Peyer's patch (tissue), 4 donors: Measurements from ENCODE around the gene EML4. TPM values are rescaled to one million over a fixed set of nuclear protein-coding genes. Genes with fewer than 3 reads are reported as not detected.
A peak's percentile ranks its signal among the peaks of the same experiment; 100 is the strongest.

Source experiments
- DNase-seq, 3 donors: peaks; one replicate each; pipeline ENCODE4 v3.0.0-alpha.2; 2017 to 2019
- H3K27ac ChIP-seq, 4 donors: fragments of 200-600 bp; sonication (generic); one replicate each; pipeline ENCODE4 v1.5.1; 2016 to 2019
- H3K27me3 ChIP-seq, 2 donors: fragments of 200-600 bp; sonication (generic); one replicate each; pipeline ENCODE4 v1.5.1; 2019
- H3K36me3 ChIP-seq, 3 donors: fragments of 200-600 bp; sonication (generic); one replicate each; pipeline ENCODE4 v1.5.1; 2016 to 2019
- H3K4me1 ChIP-seq, 4 donors: fragments of 200-600 bp; sonication (generic); one replicate each; pipeline ENCODE4 v1.5.1; 2016 to 2019
- H3K4me3 ChIP-seq, 4 donors: fragments of 200-600 bp; sonication (generic); 1 replicate in 3 of 4; 2 replicates in 1 of 4; pipeline ENCODE4 v1.5.1; 2016 to 2019; ENCODE audit warnings: mild to moderate bottlenecking in 1 of 4
- H3K9me3 ChIP-seq, 4 donors: fragments of 200-600 bp; sonication (generic); one replicate each; pipeline ENCODE4 v1.5.1; 2016 to 2019; ENCODE audit warnings: mild to moderate bottlenecking in 1 of 4
- CTCF ChIP-seq, 6 experiments: fragments of 450-650 bp in 4 of 6; fragments of 200-600 bp in 2 of 6; sonication (generic) in 1 of 6; IDR thresholded peaks; one replicate each; pipeline ENCODE4 v1.5.1; 2017 to 2019; ENCODE audit warnings: antibody characterized with exemption in 6 of 6, mild to moderate bottlenecking in 3 of 6, moderate library complexity in 1 of 6
- POLR2A ChIP-seq, 2 donors: fragments of 450-650 bp; IDR thresholded peaks; one replicate each; pipeline ENCODE4 v1.5.1; 2017; ENCODE audit warnings: antibody characterized with exemption in 2 of 2, mild to moderate bottlenecking in 2 of 2, moderate library complexity in 2 of 2
- total RNA-seq, 4 donors: library from RNA; depleted of rRNA; stranded (reverse); fragments of >200 nt; gene quantifications; one replicate each; pipeline ENCODE4 v1.1.0, GENCODE V29; 2016

Gene EML4
- total RNA-seq, 4 donors from 2014 or later, result 73.7 to 115 (median 84.4) TPM

GRCh38 chr2:42141687-42142546 is 27.2 kb upstream of the EML4 start:
- DNase-seq, result peak; percentile 51 to 76 (median 52)
- no peaks in the 10 kb centered on the region for H3K36me3 ChIP-seq
- H3K27ac ChIP-seq, result peak overlapping the region; percentile 8 to 62 (median 23)
- H3K4me1 ChIP-seq, result peaks cover 0 to 24% (median 2%) of the 10 kb centered on the region in 4 donors
- no peaks in the 10 kb centered on the region for H3K9me3 ChIP-seq
- H3K4me3 ChIP-seq, result peak overlapping the region in 2 of 4 donors; percentile 18 to 26
- TF ChIP-seq POLR2A (IDR thresholded peaks at IDR 0.05), result no peak
- TF ChIP-seq CTCF (IDR thresholded peaks at IDR 0.05), result no peak
- H3K27me3 ChIP-seq, result no peaks in the 10 kb centered on the region

GRCh38 chr2:42142547-42143184 is 26.5 kb upstream of the EML4 start:
- DNase-seq, result no peak

GRCh38 chr2:42147641-42148274 is 21.4 kb upstream of the EML4 start:
- Histone ChIP-seq H3K27me3 (no peaks in the 10 kb centered on the region), H3K36me3 (no peaks in the 10 kb centered on the region), H3K4me1 (no peaks in the 10 kb centered on the region), H3K4me3 (no peak overlapping the region), H3K27ac (no peak overlapping the region), H3K9me3 (no peaks in the 10 kb centered on the region)
- DNase-seq, result no peak
- no peak for TF ChIP-seq POLR2A (IDR thresholded peaks at IDR 0.05)
- no peak for TF ChIP-seq CTCF (IDR thresholded peaks at IDR 0.05)

More at GRCh38 chr2:42142547-42143184, 26.5 kb upstream of the EML4 start:
- no peaks in the 10 kb centered on the region for H3K36me3 ChIP-seq
- TF ChIP-seq POLR2A (IDR thresholded peaks at IDR 0.05) (no peak), CTCF (IDR thresholded peaks at IDR 0.05) (no peak)
- no peak overlapping the region for H3K27ac ChIP-seq
- no peaks in the 10 kb centered on the region for H3K9me3 ChIP-seq
- no peaks in the 10 kb centered on the region for H3K27me3 ChIP-seq
- no peak overlapping the region for H3K4me3 ChIP-seq
- peaks cover 0 to 17% (median 2%) of the 10 kb centered on the region in 4 donors for H3K4me1 ChIP-seq

GRCh38 chr2:42150159-42150558 is 19.0 kb upstream of the EML4 start:
- Histone ChIP-seq H3K9me3 (no peaks in the 10 kb centered on the region), H3K4me3 (no peak overlapping the region), H3K4me1 (no peaks in the 10 kb centered on the region), H3K27ac (no peak overlapping the region), H3K36me3 (no peaks in the 10 kb centered on the region), H3K27me3 (no peaks in the 10 kb centered on the region)
- TF ChIP-seq POLR2A (IDR thresholded peaks at IDR 0.05), result no peak
- no peak for TF ChIP-seq CTCF (IDR thresholded peaks at IDR 0.05)
- DNase-seq, result no peak

GRCh38 chr2:42153944-42154581 is 15.1 kb upstream of the EML4 start:
- Histone ChIP-seq H3K36me3 (no peaks in the 10 kb centered on the region), H3K9me3 (no peaks in the 10 kb centered on the region), H3K27me3 (no peaks in the 10 kb centered on the region), H3K27ac (no peak overlapping the region), H3K4me1 (no peaks in the 10 kb centered on the region), H3K4me3 (no peak overlapping the region)
- TF ChIP-seq POLR2A (IDR thresholded peaks at IDR 0.05) (no peak), CTCF (IDR thresholded peaks at IDR 0.05) (no peak)
- DNase-seq, result no peak
